IgD-negative memory B cell (primary cell): ENCODE measurements around the gene TAF11L10. TPM values are rescaled to one million over a fixed set of nuclear protein-coding genes. Genes with fewer than 3 reads are reported as not detected.

Experiments used
- polyA plus RNA-seq: library from polyadenylated mRNA; unstranded; fragments of 300-500 nt; fragmentation: Illumina TruSeq; gene quantifications from one replicate; pipeline ENCODE4 v1.2.3, GENCODE V29; 2021

The TAF11L10 gene
- polyA plus RNA-seq, 1 donor from 2014 or later = not detected

Other genes starting within 250 kb of the TAF11L10 start
- gene TAF11L2, start 99.6 kb downstream of the TAF11L10 start, polyA plus RNA-seq = not detected
- not detected for gene TAF11L3, start 79.5 kb downstream of the TAF11L10 start, polyA plus RNA-seq
- gene TAF11L4, start 76.0 kb downstream of the TAF11L10 start, polyA plus RNA-seq = not detected
- not detected for gene TAF11L5, start 72.6 kb downstream of the TAF11L10 start, polyA plus RNA-seq
- not detected for gene TAF11L6, start 69.2 kb downstream of the TAF11L10 start, polyA plus RNA-seq
- gene TAF11L7, start 12.1 kb downstream of the TAF11L10 start, polyA plus RNA-seq = not detected
- gene TAF11L8, start 6.9 kb downstream of the TAF11L10 start, polyA plus RNA-seq = not detected
- not detected for gene TAF11L9, start 3.4 kb downstream of the TAF11L10 start, polyA plus RNA-seq
- not detected for gene TAF11L11, start 6.4 kb upstream of the TAF11L10 start, polyA plus RNA-seq
- gene TAF11L12, start 12.6 kb upstream of the TAF11L10 start, polyA plus RNA-seq = not detected
- not detected for gene TAF11L13, start 34.3 kb upstream of the TAF11L10 start, polyA plus RNA-seq
- gene TAF11L14, start 36.6 kb upstream of the TAF11L10 start, polyA plus RNA-seq = not detected